Measurements from ENCODE around the gene TNNT2.

The TNNT2 gene

GRCh38 chr1:201334325-201335173, 42.9 kb downstream of the TNNT2 start:
- TF ChIP-seq MAX (IDR thresholded peaks at IDR 0.05) (no peak), NFIC (IDR thresholded peaks at IDR 0.05) (no peak), EP300 (IDR thresholded peaks at IDR 0.05; ENCODE audit: borderline replicate concordance) (no peak)

DNA sequence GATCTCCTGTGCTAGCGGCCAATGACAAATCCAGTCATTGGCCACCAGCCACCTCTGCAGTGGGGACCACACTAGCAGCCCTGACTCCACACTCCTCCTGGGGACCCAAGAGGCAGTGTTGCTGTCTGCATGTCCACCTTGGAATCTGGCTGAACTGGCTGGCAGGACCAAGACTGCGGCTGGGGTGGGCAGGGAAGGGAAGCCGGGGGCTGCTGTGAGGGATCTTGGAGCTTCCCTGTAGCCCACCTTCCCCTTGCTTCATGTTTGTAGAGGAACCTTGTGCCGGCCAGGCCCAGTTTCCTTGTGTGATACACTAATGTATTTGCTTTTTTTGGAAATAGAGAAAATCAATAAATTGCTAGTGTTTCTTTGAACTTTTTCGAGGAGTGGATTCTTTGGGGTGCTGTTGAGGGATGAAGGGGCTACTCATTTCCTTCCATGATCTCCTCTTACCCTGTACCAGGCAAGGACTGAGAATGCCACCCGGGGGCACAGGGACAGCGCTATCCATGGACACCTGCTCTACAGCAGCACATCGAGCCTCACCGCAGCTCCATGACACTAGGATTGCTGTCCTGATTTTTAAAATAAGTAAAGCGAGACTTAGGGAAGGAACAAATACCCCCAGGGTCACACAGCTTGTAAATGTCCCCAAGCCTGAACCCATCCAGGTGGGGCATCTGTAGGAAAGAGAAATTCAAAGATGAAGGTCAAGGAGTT, 44.7 kb downstream of the TNNT2 start:
- TF ChIP-seq FOXM1 (IDR thresholded peaks at IDR 0.05; ENCODE audit: borderline replicate concordance, low read depth) (no peak), ZBTB7A (IDR thresholded peaks at IDR 0.05; ENCODE audit: low read depth) (no peak), EP300 (IDR thresholded peaks at IDR 0.05; ENCODE audit: borderline replicate concordance) (no peak), CEBPB (IDR thresholded peaks at IDR 0.05) (no peak), EGR1 (IDR thresholded peaks at IDR 0.05) (no peak), CREB1 (IDR thresholded peaks at IDR 0.05; ENCODE audit: low read depth) (no peak), YY1 (IDR thresholded peaks at IDR 0.05; ENCODE audit: low read depth) (no peak), TCF12 (IDR thresholded peaks at IDR 0.05; ENCODE audit: low read depth) (no peak), RAD21 (IDR thresholded peaks at IDR 0.05; ENCODE audit: low read depth) (no peak), MAX (IDR thresholded peaks at IDR 0.05) (no peak), TEAD4 (IDR thresholded peaks at IDR 0.05) (no peak), NFIC (IDR thresholded peaks at IDR 0.05) (no peak), TAF1 (IDR thresholded peaks at IDR 0.05; ENCODE audit: low read depth) (no peak), USF1 (IDR thresholded peaks at IDR 0.05) (no peak)
- TF ChIP-seq, protein P1, sequence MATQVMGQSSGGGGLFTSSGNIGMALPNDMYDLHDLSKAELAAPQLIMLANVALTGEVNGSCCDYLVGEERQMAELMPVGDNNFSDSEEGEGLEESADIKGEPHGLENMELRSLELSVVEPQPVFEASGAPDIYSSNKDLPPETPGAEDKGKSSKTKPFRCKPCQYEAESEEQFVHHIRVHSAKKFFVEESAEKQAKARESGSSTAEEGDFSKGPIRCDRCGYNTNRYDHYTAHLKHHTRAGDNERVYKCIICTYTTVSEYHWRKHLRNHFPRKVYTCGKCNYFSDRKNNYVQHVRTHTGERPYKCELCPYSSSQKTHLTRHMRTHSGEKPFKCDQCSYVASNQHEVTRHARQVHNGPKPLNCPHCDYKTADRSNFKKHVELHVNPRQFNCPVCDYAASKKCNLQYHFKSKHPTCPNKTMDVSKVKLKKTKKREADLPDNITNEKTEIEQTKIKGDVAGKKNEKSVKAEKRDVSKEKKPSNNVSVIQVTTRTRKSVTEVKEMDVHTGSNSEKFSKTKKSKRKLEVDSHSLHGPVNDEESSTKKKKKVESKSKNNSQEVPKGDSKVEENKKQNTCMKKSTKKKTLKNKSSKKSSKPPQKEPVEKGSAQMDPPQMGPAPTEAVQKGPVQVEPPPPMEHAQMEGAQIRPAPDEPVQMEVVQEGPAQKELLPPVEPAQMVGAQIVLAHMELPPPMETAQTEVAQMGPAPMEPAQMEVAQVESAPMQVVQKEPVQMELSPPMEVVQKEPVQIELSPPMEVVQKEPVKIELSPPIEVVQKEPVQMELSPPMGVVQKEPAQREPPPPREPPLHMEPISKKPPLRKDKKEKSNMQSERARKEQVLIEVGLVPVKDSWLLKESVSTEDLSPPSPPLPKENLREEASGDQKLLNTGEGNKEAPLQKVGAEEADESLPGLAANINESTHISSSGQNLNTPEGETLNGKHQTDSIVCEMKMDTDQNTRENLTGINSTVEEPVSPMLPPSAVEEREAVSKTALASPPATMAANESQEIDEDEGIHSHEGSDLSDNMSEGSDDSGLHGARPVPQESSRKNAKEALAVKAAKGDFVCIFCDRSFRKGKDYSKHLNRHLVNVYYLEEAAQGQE (IDR thresholded peaks at IDR 0.05; ENCODE audit: low read depth): no peak

DNA sequence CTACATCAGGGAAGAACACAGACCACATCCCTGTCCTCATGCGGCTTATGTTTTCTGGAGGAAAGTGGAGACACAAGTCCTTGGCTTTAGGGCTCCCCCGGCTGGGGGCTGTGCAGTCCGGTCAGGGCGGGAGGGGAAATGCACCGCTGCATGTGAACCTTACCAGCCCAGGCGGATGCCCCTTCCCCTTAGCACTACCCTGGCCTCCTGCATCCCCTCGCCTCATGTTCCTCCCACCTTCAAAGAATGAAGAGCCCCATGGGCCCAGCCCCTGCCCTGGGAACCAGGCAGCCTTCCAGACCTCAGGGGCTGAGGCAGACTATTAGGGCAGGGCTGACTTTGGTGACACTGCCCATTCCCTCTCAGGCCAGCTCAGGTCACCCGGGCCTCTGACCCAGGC, 45.5 kb downstream of the TNNT2 start:
- TF ChIP-seq FOXM1 (IDR thresholded peaks at IDR 0.05; ENCODE audit: borderline replicate concordance, low read depth) (no peak), USF1 (IDR thresholded peaks at IDR 0.05) (no peak), CREB1 (IDR thresholded peaks at IDR 0.05; ENCODE audit: low read depth) (no peak), YY1 (IDR thresholded peaks at IDR 0.05; ENCODE audit: low read depth) (no peak), TCF12 (IDR thresholded peaks at IDR 0.05; ENCODE audit: low read depth) (no peak), TEAD4 (IDR thresholded peaks at IDR 0.05) (no peak), EGR1 (IDR thresholded peaks at IDR 0.05) (no peak)
- TF ChIP-seq, protein P1 (IDR thresholded peaks at IDR 0.05; ENCODE audit: low read depth): no peak

GRCh38 chr1:201331166-201331565, 46.3 kb downstream of the TNNT2 start:
- no peak for TF ChIP-seq TCF12 (IDR thresholded peaks at IDR 0.05; ENCODE audit: low read depth)
- TF ChIP-seq ZBTB7A (IDR thresholded peaks at IDR 0.05; ENCODE audit: low read depth): no peak
- TF ChIP-seq USF1 (IDR thresholded peaks at IDR 0.05): no peak
- no peak for TF ChIP-seq TAF1 (IDR thresholded peaks at IDR 0.05; ENCODE audit: low read depth)
- TF ChIP-seq CEBPB (IDR thresholded peaks at IDR 0.05): no peak
- TF ChIP-seq RAD21 (IDR thresholded peaks at IDR 0.05; ENCODE audit: low read depth): no peak
- no peak for TF ChIP-seq EGR1 (IDR thresholded peaks at IDR 0.05)
- TF ChIP-seq MAX (IDR thresholded peaks at IDR 0.05): no peak
- no peak for TF ChIP-seq TEAD4 (IDR thresholded peaks at IDR 0.05)
- no peak for TF ChIP-seq CREB1 (IDR thresholded peaks at IDR 0.05; ENCODE audit: low read depth)
- no peak for TF ChIP-seq EP300 (IDR thresholded peaks at IDR 0.05; ENCODE audit: borderline replicate concordance)

DNA sequence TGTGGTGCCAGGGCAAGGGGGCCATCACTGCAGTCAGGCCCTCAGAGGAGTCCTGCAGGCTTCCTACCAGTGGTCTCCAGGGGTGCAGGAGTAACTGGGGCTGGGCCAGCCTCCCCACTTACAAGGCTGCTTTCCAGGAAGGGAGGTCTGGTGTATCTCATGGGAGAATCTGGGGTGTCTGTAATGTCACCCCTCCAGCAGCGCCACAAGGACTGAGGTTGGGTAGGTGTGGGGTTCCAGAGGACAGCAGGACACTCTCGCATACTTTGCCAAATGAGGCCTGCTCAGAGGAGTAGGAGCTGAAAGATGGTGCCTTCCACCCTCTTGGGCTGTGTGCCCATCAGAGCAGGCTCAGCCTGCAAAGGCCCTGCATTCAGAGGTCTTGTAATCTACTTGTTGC, 46.9 kb downstream of the TNNT2 start:
- no peak for TF ChIP-seq CEBPB (IDR thresholded peaks at IDR 0.05)
